HG02642 (cell line): ENCODE data around the gene ARPC5L.
A peak's percentile ranks its signal among the peaks of the same experiment; 100 is the strongest.
"Not testable (repeated sequence)": the region's sequence is repeated elsewhere in the genome, so short reads cannot be mapped to it uniquely, and the experiment has no call there.

ENCODE experiments used
- ATAC-seq: cut with Tn5 transposase; IDR thresholded peaks from one replicate; pipeline ENCODE4 v1.9.1; 2021; ENCODE audit warnings: mild to moderate bottlenecking; ENCODE audit not compliant: unreplicated experiment, poor library complexity

ARPC5L gene

DNA sequence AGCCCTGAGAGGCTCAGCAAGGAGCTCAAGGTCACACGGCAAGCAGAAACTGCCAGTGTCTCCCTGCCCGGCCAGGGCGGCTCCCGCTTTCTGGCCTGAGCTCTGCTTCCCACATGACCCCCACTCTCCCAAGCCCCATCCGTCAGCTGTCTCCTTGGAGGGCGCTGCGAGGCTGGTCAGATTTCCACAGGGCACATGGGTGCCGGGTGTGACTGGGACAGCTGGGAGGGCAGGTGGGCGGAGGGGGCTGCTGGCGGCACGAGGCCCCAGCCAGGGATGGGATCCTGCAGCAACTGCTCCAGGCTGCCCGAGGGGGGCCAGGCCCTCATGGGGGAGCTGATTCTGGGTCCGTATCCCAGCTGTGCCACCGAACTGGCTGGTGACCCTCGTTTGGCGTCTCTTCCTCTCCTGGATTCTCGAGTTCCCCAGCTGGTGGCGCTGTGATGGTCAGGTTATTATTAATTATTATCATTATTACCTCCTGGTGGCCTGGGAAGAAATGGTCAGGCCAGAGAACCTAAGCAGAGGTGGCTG, 21.6 kb upstream of the ARPC5L start:
- ATAC-seq: no peak

GRCh38 chr9:124841075-124841821, 20.7 kb upstream of the ARPC5L start:
- ATAC-seq: no peak

DNA sequence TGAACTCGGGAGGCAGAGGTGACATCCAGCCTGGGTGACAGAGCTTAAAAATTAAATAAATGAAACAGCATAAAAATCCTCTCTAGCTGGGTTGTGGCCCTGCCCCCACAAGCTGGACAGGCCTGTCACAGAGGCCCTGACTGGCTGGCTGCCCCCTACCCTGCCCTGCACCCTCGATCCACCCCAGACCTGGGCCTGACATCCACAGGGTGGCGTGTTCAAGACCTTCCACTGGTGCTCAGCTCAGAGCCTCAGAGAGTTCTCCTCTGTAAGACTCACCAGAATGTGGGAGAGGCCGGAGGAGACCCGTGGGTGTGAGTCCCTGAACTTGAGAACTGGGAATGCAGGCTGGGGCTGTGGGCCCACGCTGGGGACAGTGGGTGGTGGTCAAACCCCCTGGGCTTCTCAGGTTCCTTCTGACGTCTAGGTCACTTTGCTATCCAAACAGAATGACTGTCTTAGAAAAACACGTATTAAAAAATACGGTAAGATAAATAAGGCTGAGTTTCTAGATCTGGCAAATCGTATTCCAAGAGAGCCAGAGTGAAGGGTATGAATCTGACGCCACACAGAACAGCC, 18.4 kb upstream of the ARPC5L start:
- no peak for ATAC-seq

DNA sequence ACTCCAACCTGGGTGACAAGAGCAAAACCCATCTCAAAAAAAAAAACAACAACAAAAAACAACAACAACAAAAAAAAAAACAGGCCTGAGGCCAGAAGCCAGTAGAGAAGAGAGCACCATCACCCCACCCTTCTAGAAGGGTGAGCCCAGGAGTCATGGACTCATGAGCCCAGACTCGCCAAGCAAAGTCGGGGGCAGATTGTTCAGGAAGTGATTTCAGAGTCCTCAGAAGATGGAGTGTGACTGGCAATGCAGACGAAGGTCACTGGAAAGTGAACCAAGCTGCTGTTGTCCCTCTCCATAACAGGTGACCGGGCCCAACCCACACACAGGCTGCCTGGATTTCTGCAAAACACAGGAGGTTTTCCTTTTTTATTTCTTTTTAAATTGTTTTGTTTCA, 17.6 kb upstream of the ARPC5L start:
- no peak for ATAC-seq

DNA sequence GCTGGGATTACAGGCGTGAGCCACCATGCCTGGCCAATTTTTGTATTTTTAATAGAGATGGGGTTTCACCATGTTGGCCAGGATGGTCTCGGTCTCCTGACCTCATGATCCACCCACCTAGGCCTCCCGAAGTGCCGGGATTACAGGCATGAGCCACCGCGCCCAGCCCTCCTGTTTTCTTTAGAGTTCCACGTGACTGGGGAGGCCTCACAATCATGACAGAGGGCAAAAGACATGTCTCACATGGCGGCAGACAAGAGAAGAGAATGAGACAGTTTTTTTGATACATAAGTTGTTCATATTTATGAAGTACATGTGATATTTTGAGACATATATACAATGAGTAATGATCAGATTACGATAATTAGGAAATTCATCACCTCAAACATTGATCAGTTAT, 15.5 kb upstream of the ARPC5L start:
- not testable (repeated sequence) for ATAC-seq

- ATAC-seq: no peak
These were observed 15.0 kb upstream of the ARPC5L start for GRCh38 chr9:124846969-124847368.

GRCh38 chr9:124849801-124850200, 12.1 kb upstream of the ARPC5L start:
- ATAC-seq: no peak

GRCh38 chr9:124852121-124852828, 9.7 kb upstream of the ARPC5L start:
- no peak for ATAC-seq

DNA sequence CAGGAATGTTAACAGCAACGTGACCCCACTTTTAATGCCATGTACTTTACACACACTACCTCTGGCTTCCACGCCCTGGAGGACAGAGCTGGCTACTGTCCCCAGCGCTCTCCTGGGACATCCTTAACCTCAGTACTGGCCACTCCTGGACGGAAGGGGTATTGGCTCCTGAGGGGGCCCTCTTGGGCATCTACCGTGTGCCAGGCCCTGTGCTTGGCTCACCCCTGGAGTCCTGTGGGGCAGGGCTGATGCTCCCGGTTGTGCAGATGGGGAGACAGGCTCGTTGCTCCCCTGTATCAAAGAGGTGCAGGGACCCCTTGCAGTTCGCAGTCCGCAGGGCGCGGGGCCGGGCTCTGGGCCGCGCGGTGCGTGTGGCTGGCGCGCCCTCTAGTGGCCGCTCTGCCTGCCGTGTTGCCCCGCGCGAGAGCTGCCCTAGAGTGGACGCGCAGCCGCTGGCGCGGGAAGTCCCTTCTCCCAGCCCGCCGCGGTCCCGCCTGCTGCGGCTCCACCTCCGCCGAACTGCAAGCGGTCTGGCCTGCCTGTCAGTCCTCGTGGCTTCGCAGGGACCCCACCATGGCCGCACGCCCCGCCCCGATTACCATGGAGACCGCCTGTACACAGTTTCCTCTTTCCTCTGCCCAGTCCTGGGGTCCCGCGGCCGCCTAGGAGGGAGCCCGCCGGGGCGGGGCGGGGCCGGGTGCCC, 8.9 kb upstream of the ARPC5L start, which contains the start of gene WDR38:
TSS of gene WDR38 (plus strand) at position 632 of the 703 bp plus-strand sequence. CDS start 72 bp downstream, outside the sequence.
- peak; percentile 78 for ATAC-seq

GRCh38 chr9:124853605-124854143, 8.3 kb upstream of the ARPC5L start:
- no peak for ATAC-seq

GRCh38 chr9:124854161-124854560, 7.8 kb upstream of the ARPC5L start:
- no peak for ATAC-seq

- ATAC-seq: no peak
These were observed 7.1 kb upstream of the ARPC5L start for GRCh38 chr9:124854822-124855221.

DNA sequence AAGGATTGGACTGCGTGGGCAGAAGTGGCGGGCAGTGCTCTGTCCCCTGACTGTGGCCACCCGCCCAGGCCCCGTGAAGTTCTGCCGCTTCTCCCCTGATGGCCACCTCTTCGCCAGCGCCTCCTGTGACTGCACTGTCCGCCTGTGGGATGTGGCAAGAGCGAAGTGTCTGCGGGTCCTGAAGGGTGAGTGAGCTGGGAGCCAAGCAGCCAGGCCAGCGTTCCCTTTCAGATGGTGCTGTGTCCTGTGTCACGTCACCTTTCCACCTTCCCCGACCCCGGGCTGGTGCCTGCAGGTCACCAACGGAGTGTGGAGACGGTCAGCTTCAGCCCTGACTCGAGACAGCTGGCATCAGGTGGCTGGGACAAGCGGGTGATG, 6.4 kb upstream of the ARPC5L start:
- no peak for ATAC-seq

- ATAC-seq: no peak
These were observed 5.8 kb upstream of the ARPC5L start for GRCh38 chr9:124855944-124856765.

- ATAC-seq: no peak
These were observed 4.3 kb upstream of the ARPC5L start for GRCh38 chr9:124857533-124858162.

GRCh38 chr9:124858330-124859046, 3.4 kb upstream of the ARPC5L start:
- ATAC-seq: no peak

DNA sequence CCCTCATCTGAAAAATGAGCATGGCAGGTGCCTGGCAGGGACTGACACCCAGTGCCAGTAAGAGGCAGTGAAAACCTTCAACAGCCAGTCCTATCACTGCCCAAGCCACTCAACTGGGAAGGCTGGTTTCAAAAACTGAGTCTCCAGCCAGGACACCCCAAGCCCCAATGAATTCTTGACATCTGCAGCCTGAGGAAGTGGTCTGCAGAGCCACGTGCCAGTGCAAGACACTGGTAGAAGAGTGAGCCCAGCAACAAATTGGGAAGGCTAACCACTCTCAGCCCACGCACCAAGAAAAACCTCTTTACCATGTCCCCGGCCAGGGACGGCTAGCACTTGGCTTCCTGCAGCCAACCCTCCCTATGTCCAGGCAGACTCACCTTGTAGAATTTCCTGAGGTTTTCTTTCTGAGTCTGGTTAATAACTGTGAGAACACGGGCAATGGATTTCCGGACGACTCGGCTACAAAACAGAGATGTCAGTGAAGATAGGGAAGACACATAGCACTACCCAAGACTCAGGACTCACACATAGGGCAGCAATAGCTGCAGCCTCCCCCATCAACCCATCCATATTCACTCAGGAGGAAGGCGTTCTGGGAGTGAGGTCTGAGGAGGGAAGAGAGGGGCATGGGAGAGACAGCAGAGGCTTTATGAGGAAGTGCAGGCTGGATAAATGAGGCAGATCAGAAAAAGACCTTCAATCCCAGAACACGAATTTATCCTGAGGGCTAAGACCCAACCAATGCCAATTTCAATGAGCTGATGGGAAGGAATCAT, 1.9 kb upstream of the ARPC5L start:
- ATAC-seq: no peak
